NCI-H2196 treated with DMSO at 0.1 percent for 48 hours (cell line): Measurements from ENCODE around the gene TUT1.

Experiments used
- DNase-seq: peaks from one replicate; lab custom pipeline; 2025; ENCODE audit not compliant: unreplicated experiment; lab: John Stamatoyannopoulos, UW

Gene TUT1

GRCh38 chr11:62542750-62543567, 48.4 kb downstream of the TUT1 start:
- no peak for DNase-seq

GRCh38 chr11:62542111-62542745, 49.1 kb downstream of the TUT1 start:
- DNase-seq, result no peak

- no peak for DNase-seq
These were observed 50.3 kb downstream of the TUT1 start for GRCh38 chr11:62540804-62541701.

DNA sequence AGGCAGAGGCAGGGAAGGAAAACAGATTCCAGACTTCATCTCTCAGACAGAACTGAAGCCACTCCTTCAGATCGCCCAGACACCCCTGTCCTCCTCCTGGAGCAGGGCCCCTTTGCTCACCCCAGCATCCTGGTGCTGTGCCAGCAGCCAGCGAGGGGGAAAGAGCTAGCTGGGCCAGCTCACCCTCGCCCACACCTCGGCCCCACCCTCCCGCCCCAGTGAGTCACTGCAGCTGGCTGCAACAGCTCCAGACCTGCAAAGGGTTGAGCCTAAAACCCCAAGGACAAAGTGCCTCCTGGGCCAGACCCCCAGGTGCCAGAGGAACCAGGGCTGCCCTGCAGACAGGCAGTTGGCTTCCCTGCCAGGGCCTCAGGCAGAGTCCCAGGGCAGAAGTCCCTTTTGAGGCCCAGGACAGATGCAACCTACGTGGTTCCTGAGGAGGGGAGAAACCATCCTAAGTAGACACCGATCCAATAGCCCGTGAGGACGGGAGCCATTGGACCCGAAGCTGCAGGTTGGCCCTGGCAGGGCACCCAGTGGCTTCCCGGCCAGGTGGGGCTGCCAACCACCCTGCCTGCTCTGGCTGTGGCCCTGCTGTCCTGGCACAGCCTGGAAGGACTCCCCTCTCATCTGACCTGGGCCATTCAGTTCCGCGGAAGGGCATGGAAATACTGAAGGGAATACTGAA, 51.9 kb downstream of the TUT1 start:
- no peak for DNase-seq

GRCh38 chr11:62538470-62539237, 52.7 kb downstream of the TUT1 start:
- no peak for DNase-seq

GRCh38 chr11:62536301-62536957, 54.9 kb downstream of the TUT1 start:
- DNase-seq, result no peak

- no peak for DNase-seq
These were observed 55.5 kb downstream of the TUT1 start for GRCh38 chr11:62535802-62536201.

GRCh38 chr11:62534779-62535545, 56.4 kb downstream of the TUT1 start:
- no peak for DNase-seq

- no peak for DNase-seq
These were observed 59.2 kb downstream of the TUT1 start for GRCh38 chr11:62532096-62532495.
